IPS-15b (cell line): Measurements from ENCODE around the gene ARID5B.

ENCODE experiments used
- H3K27me3 ChIP-seq: one replicate; pipeline ENCODE4 v1.6.1; 2013; ENCODE audit warnings: low read length; ENCODE audit not compliant: control insufficient read depth, insufficient read depth
- H3K36me3 ChIP-seq: one replicate; pipeline ENCODE4 v1.6.1; 2013; ENCODE audit warnings: low read length; ENCODE audit not compliant: control insufficient read depth, insufficient read depth
- H3K4me1 ChIP-seq: one replicate; pipeline ENCODE4 v1.6.1; 2013; ENCODE audit warnings: mild to moderate bottlenecking, low read length; ENCODE audit not compliant: control insufficient read depth, insufficient read depth
- H3K4me3 ChIP-seq: one replicate; pipeline ENCODE4 v1.5.1; 2013; ENCODE audit warnings: low read depth, low read length
- H3K9ac ChIP-seq: one replicate; pipeline ENCODE4 v1.6.1; 2013; ENCODE audit warnings: low read depth, mild to moderate bottlenecking, low read length
- H3K9me3 ChIP-seq: one replicate; pipeline ENCODE4 v1.6.1; 2013; ENCODE audit warnings: mild to moderate bottlenecking, low read length; ENCODE audit not compliant: control insufficient read depth, insufficient read depth

The ARID5B gene

GRCh38 chr10:61891906-61892585 lies 9.5 kb upstream of the ARID5B start:
- Histone ChIP-seq H3K9me3 (no peaks in the 10 kb centered on the region), H3K4me1 (no peaks in the 10 kb centered on the region), H3K9ac (no peak overlapping the region), H3K27me3 (peaks cover under 1% of the 10 kb centered on the region), H3K4me3 (no peak overlapping the region), H3K36me3 (no peaks in the 10 kb centered on the region)

- Histone ChIP-seq H3K4me1 (peaks cover 3% of the 10 kb centered on the region), H3K9me3 (no peaks in the 10 kb centered on the region), H3K4me3 (no peak overlapping the region), H3K27me3 (peaks cover 10% of the 10 kb centered on the region), H3K9ac (no peak overlapping the region), H3K36me3 (no peaks in the 10 kb centered on the region)
These were observed 8.5 kb upstream of the ARID5B start for GRCh38 chr10:61892961-61893360.

GRCh38 chr10:61894133-61894532 lies 7.4 kb upstream of the ARID5B start:
- Histone ChIP-seq H3K4me1 (peaks cover 4% of the 10 kb centered on the region), H3K36me3 (no peaks in the 10 kb centered on the region), H3K4me3 (no peak overlapping the region), H3K9ac (no peak overlapping the region), H3K27me3 (peaks cover 22% of the 10 kb centered on the region), H3K9me3 (no peaks in the 10 kb centered on the region)

GRCh38 chr10:61895898-61896600 lies 5.5 kb upstream of the ARID5B start:
- Histone ChIP-seq H3K4me3 (no peak overlapping the region), H3K27me3 (peaks cover 36% of the 10 kb centered on the region), H3K9me3 (no peaks in the 10 kb centered on the region), H3K36me3 (no peaks in the 10 kb centered on the region), H3K9ac (no peak overlapping the region), H3K4me1 (peaks cover 9% of the 10 kb centered on the region)

GRCh38 chr10:61896854-61897661 lies 4.4 kb upstream of the ARID5B start:
- H3K9me3 ChIP-seq, result no peaks in the 10 kb centered on the region
- H3K4me1 ChIP-seq, result peaks cover 9% of the 10 kb centered on the region
- no peaks in the 10 kb centered on the region for H3K36me3 ChIP-seq
- peaks cover 38% of the 10 kb centered on the region for H3K27me3 ChIP-seq
- H3K4me3 ChIP-seq, result peak overlapping the region; percentile 74
- H3K9ac ChIP-seq, result no peak overlapping the region

GRCh38 chr10:61897671-61898434 lies 3.6 kb upstream of the ARID5B start:
- no peaks in the 10 kb centered on the region for H3K9me3 ChIP-seq
- H3K36me3 ChIP-seq, result no peaks in the 10 kb centered on the region
- H3K4me3 ChIP-seq, result peak overlapping the region; percentile 74
- no peak overlapping the region for H3K9ac ChIP-seq
- peaks cover 39% of the 10 kb centered on the region for H3K27me3 ChIP-seq
- H3K4me1 ChIP-seq, result peaks cover 9% of the 10 kb centered on the region

GRCh38 chr10:61898435-61898778 lies 3.1 kb upstream of the ARID5B start:
- Histone ChIP-seq H3K27me3 (peaks cover 42% of the 10 kb centered on the region), H3K4me3 (no peak overlapping the region)

GRCh38 chr10:61899069-61899531 lies 2.4 kb upstream of the ARID5B start:
- H3K9ac ChIP-seq, result no peak overlapping the region
- no peaks in the 10 kb centered on the region for H3K9me3 ChIP-seq
- H3K27me3 ChIP-seq, result peaks cover 43% of the 10 kb centered on the region
- H3K36me3 ChIP-seq, result no peaks in the 10 kb centered on the region
- H3K4me3 ChIP-seq, result no peak overlapping the region
- H3K4me1 ChIP-seq, result peaks cover 9% of the 10 kb centered on the region

More at GRCh38 chr10:61898435-61898778, 3.1 kb upstream of the ARID5B start:
- no peaks in the 10 kb centered on the region for H3K9me3 ChIP-seq
- no peaks in the 10 kb centered on the region for H3K36me3 ChIP-seq
- no peak overlapping the region for H3K9ac ChIP-seq
- peaks cover 9% of the 10 kb centered on the region for H3K4me1 ChIP-seq

GRCh38 chr10:61899663-61899996 lies 1.9 kb upstream of the ARID5B start:
- Histone ChIP-seq H3K9me3 (no peaks in the 10 kb centered on the region), H3K36me3 (no peaks in the 10 kb centered on the region), H3K4me3 (peak overlapping the region; percentile 4), H3K4me1 (peaks cover 12% of the 10 kb centered on the region), H3K27me3 (peaks cover 43% of the 10 kb centered on the region), H3K9ac (no peak overlapping the region)

- Histone ChIP-seq H3K4me3 (peak overlapping the region; percentile 61), H3K36me3 (no peaks in the 10 kb centered on the region), H3K9me3 (no peaks in the 10 kb centered on the region), H3K9ac (no peak overlapping the region), H3K4me1 (peaks cover 12% of the 10 kb centered on the region), H3K27me3 (peaks cover 43% of the 10 kb centered on the region)
These were observed 1.3 kb upstream of the ARID5B start for GRCh38 chr10:61899997-61900828.
